Measurements from ENCODE around the gene TRIM9.

Gene TRIM9

DNA sequence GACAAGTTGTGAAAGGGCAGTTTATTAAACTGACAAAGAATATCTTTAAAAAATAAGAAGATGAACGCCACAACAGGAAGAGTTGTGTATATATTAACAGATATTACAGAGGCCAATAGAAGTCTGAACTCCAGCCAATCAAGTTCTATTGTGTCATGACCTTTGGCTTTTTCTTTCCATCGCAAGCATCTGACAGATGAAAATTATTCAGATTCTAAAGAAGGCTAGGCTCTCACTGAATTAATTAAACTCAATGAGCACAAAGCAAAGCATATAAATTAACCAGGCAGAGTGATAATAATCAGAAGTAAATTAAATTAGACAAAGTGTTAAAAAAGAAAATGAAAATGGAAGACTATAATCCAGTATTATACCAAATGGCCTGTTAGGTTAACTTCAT is 88.6 kb downstream of the TRIM9 start:
- no peak for TF ChIP-seq CTCF (conservative IDR thresholded peaks at IDR 0.05; ENCODE audit: control insufficient read depth, insufficient read depth, low read depth, low read length)
- H3K4me3 ChIP-seq (ENCODE audit: control insufficient read depth, low read depth, low read length): no peak overlapping the region
- no peak for DNase-seq (ENCODE audit: low read depth)

DNA sequence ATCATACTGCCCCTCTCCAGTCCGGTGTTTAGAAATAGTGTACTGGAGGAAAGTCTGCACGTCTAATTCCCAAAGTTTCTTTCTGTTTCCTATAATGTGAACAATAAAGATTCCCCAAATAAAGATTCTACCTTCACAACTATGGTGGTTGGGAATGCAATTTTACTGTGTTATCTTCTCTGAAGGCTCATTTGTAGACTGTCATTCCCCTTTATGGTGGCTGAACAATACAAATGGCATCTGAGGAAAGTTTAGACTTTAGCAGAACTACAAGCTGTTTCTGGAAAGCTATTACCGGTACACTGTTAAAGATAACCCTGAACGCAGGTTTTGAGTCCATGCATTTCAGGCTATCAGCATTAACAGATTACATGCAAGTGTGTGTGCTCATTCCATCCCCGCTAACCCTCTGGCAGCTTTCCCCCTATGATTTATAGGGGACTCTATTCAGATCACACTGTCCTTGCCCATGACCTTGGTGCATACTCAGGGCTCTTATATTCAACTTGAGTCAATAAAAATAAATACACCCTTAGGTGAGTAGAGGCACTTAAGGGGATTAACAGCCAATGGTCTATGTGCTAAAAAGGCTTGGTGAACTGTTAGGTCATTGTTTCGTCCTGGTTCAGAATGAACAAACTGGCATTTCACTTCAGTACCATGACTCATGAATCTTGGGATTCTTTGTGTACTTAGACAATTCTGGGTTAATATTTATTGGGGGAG is 89.9 kb downstream of the TRIM9 start:
- TF ChIP-seq CTCF (conservative IDR thresholded peaks at IDR 0.05; ENCODE audit: control insufficient read depth, insufficient read depth, low read depth, low read length): no peak
- DNase-seq (ENCODE audit: low read depth): peak; percentile 80
- no peak overlapping the region for H3K4me3 ChIP-seq (ENCODE audit: control insufficient read depth, low read depth, low read length)

- DNase-seq (ENCODE audit: low read depth): no peak
- no peak overlapping the region for H3K4me3 ChIP-seq (ENCODE audit: control insufficient read depth, low read depth, low read length)
- TF ChIP-seq CTCF (conservative IDR thresholded peaks at IDR 0.05; ENCODE audit: control insufficient read depth, insufficient read depth, low read depth, low read length): no peak
Measured at GRCh38 chr14:51004352-51004800, 90.5 kb downstream of the TRIM9 start.

GRCh38 chr14:51002406-51002999 is 92.4 kb downstream of the TRIM9 start:
- no peak for TF ChIP-seq CTCF (conservative IDR thresholded peaks at IDR 0.05; ENCODE audit: control insufficient read depth, insufficient read depth, low read depth, low read length)
- no peak overlapping the region for H3K4me3 ChIP-seq (ENCODE audit: control insufficient read depth, low read depth, low read length)
- DNase-seq (ENCODE audit: low read depth): no peak

GRCh38 chr14:51000566-51000965 is 94.3 kb downstream of the TRIM9 start:
- DNase-seq (ENCODE audit: low read depth): no peak
- no peak for TF ChIP-seq CTCF (conservative IDR thresholded peaks at IDR 0.05; ENCODE audit: control insufficient read depth, insufficient read depth, low read depth, low read length)
- no peak overlapping the region for H3K4me3 ChIP-seq (ENCODE audit: control insufficient read depth, low read depth, low read length)

DNA sequence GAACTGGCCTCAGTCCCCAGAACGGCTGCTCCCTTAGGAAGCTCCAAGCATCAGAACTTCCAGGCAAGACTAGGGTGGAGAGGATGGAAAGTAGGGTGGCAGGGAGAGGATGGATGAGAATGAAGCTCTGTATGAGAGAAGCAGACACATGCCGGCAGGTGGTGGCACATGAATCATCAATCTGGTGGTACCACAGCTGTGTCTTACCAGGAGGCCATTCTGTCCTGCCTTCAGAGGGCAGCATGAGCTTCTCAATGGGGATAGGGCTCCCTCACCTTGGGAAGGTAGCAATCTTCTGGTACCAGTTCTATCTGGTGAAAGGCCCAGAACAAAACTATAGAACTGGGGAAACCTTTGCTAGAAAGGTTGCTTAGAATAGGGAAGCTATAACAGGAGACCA is 95.2 kb downstream of the TRIM9 start:
- DNase-seq (ENCODE audit: low read depth): no peak
- H3K4me3 ChIP-seq (ENCODE audit: control insufficient read depth, low read depth, low read length): no peak overlapping the region
- no peak for TF ChIP-seq CTCF (conservative IDR thresholded peaks at IDR 0.05; ENCODE audit: control insufficient read depth, insufficient read depth, low read depth, low read length)
